ENCODE measurements around the gene ATP1A3.
A peak's percentile ranks its signal among the peaks of the same experiment; 100 is the strongest.
"Not testable (repeated sequence)": the region's sequence is repeated elsewhere in the genome, so short reads cannot be mapped to it uniquely, and the experiment has no call there.

Gene ATP1A3

GRCh38 chr19:41993612-41994483 is at the start of gene ATP1A3:
Gene ATP1A3 (minus strand): TSS chr19:41994230. CDS start chr19:41994076, 154 bp downstream.
- peak; percentile 15 to 33 for DNase-seq (ENCODE audit: low read depth in 2 of 2, low spot score in 1 of 2)

- no peak for DNase-seq (ENCODE audit: low read depth in 2 of 2, low spot score in 1 of 2)
Observed at GRCh38 chr19:42042455-42043170, 48.6 kb upstream of the ATP1A3 start.

GRCh38 chr19:42040491-42040890 is 46.5 kb upstream of the ATP1A3 start:
- not testable (repeated sequence) for DNase-seq (ENCODE audit: low read depth in 2 of 2, low spot score in 1 of 2)

GRCh38 chr19:42040031-42040430 is 46.0 kb upstream of the ATP1A3 start:
- no peak for DNase-seq (ENCODE audit: low read depth in 2 of 2, low spot score in 1 of 2)

GRCh38 chr19:42038666-42039065 is 44.6 kb upstream of the ATP1A3 start:
- DNase-seq (ENCODE audit: low read depth in 2 of 2, low spot score in 1 of 2) = no peak

- no peak for DNase-seq (ENCODE audit: low read depth in 2 of 2, low spot score in 1 of 2)
Observed at GRCh38 chr19:42037649-42038048, 43.6 kb upstream of the ATP1A3 start.

- DNase-seq (ENCODE audit: low read depth in 2 of 2, low spot score in 1 of 2) = peak; percentile 38 to 39
Observed at GRCh38 chr19:42034640-42035391, 40.8 kb upstream of the ATP1A3 start.

- no peak for DNase-seq (ENCODE audit: low read depth in 2 of 2, low spot score in 1 of 2)
Observed at GRCh38 chr19:42033413-42033812, 39.4 kb upstream of the ATP1A3 start.

- DNase-seq (ENCODE audit: low read depth in 2 of 2, low spot score in 1 of 2) = no peak
Observed at GRCh38 chr19:42032431-42032830, 38.4 kb upstream of the ATP1A3 start.

- DNase-seq (ENCODE audit: low read depth in 2 of 2, low spot score in 1 of 2) = no peak
Observed at GRCh38 chr19:42030645-42031440, 36.8 kb upstream of the ATP1A3 start.

GRCh38 chr19:42028304-42029216 is 34.5 kb upstream of the ATP1A3 start:
- DNase-seq (ENCODE audit: low read depth in 2 of 2, low spot score in 1 of 2) = no peak

- no peak for DNase-seq (ENCODE audit: low read depth in 2 of 2, low spot score in 1 of 2)
Observed at GRCh38 chr19:42024622-42025111, 30.6 kb upstream of the ATP1A3 start.

GRCh38 chr19:42023943-42024260 is 29.9 kb upstream of the ATP1A3 start:
- DNase-seq (ENCODE audit: low read depth in 2 of 2, low spot score in 1 of 2) = no peak

GRCh38 chr19:42023121-42023942 is 29.3 kb upstream of the ATP1A3 start:
- DNase-seq (ENCODE audit: low read depth in 2 of 2, low spot score in 1 of 2) = no peak

GRCh38 chr19:42022616-42023015 is 28.6 kb upstream of the ATP1A3 start:
- no peak for DNase-seq (ENCODE audit: low read depth in 2 of 2, low spot score in 1 of 2)

GRCh38 chr19:42021185-42021584 is 27.2 kb upstream of the ATP1A3 start:
- no peak for DNase-seq (ENCODE audit: low read depth in 2 of 2, low spot score in 1 of 2)

GRCh38 chr19:42018503-42019193 is 24.6 kb upstream of the ATP1A3 start:
- no peak for DNase-seq (ENCODE audit: low read depth in 2 of 2, low spot score in 1 of 2)

- DNase-seq (ENCODE audit: low read depth in 2 of 2, low spot score in 1 of 2) = no peak
Observed at GRCh38 chr19:42017040-42017439, 23.0 kb upstream of the ATP1A3 start.

Data from stimulated activated CD8-positive, alpha-beta memory T cell treated with anti-CD3 and anti-CD28 coated beads, Interleukin-4, amount 100 ng/mL, for 1 hour (primary cell).